ENCODE data around the gene RYR1.

- TF ChIP-seq ZNF274 (IDR thresholded peaks at IDR 0.05; ENCODE audit: low read depth, low read length) (no peak), YY1 (IDR thresholded peaks at IDR 0.05; ENCODE audit: insufficient read depth, insufficient read length) (no peak), SUZ12 (IDR thresholded peaks at IDR 0.05; ENCODE audit: extremely low read depth, insufficient read depth, insufficient read length) (no peak)
Observed at GRCh38 chr19:38391911-38392464, 41.5 kb upstream of the RYR1 start.

Data from NT2/D1 (cell line).